Stomach (tissue), 9 donors: ENCODE data around the gene SDC3. TPM values are rescaled to one million over a fixed set of nuclear protein-coding genes. Genes with fewer than 3 reads are reported as not detected.

ENCODE experiments used
- DNase-seq, 2 donors: peaks; one replicate each; pipeline versions ENCODE4 v3.0.0 to v3.0.0-alpha.2; 2013 to 2019
- H3K27ac ChIP-seq, 5 donors: fragments of 200-600 bp in 4 of 5; sonication (generic) in 4 of 5; one replicate each; pipeline ENCODE4 v1.5.1; 2013 to 2019; ENCODE audit warnings: mild to moderate bottlenecking in 1 of 5, moderate library complexity in 1 of 5
- H3K27me3 ChIP-seq, 3 donors: fragments of 200-600 bp; sonication (generic); one replicate each; pipeline ENCODE4 v1.5.1; 2017 to 2019; ENCODE audit warnings: mixed run types in 1 of 3
- H3K36me3 ChIP-seq, 4 donors: fragments of 200-600 bp; sonication (generic); 1 replicate in 3 of 4; 2 replicates in 1 of 4; pipeline ENCODE4 v1.5.1; 2016 to 2019
- H3K4me1 ChIP-seq, 4 donors: fragments of 200-600 bp; sonication (generic); one replicate each; pipeline ENCODE4 v1.5.1; 2016 to 2019
- H3K4me3 ChIP-seq, 4 donors: fragments of 200-600 bp; sonication (generic) in 3 of 4; one replicate each; pipeline ENCODE4 v1.5.1; 2016 to 2019; ENCODE audit warnings: mild to moderate bottlenecking in 1 of 4
- H3K9me3 ChIP-seq, 4 donors: fragments of 200-600 bp; sonication (generic); one replicate each; pipeline ENCODE4 v1.5.1; 2016 to 2019
- CTCF ChIP-seq, 7 experiments: fragments of 450-650 bp in 4 of 7; fragments of 200-600 bp in 3 of 7; sonication (generic) in 3 of 7; IDR thresholded peaks; one replicate each; pipeline ENCODE4 v1.5.1; 2016 to 2019; ENCODE audit warnings: antibody characterized with exemption in 7 of 7, control low read depth in 2 of 7, mild to moderate bottlenecking in 1 of 7
- EP300 ChIP-seq: sonication (generic); formaldehyde crosslinking; IDR thresholded peaks from one replicate; pipeline ENCODE4 v1.6.1; 2017; ENCODE audit warnings: antibody characterized with exemption
- POLR2A ChIP-seq, 4 donors: fragments of 450-650 bp; IDR thresholded peaks; one replicate each; pipeline ENCODE4 v1.6.1; 2016; ENCODE audit warnings: antibody characterized with exemption in 4 of 4, control low read depth in 2 of 4, mild to moderate bottlenecking in 1 of 4, moderate library complexity in 1 of 4
- POLR2AphosphoS5 ChIP-seq, 3 donors: sonication (generic); formaldehyde crosslinking; IDR thresholded peaks; one replicate each; pipeline ENCODE4 v1.6.1; 2016; ENCODE audit warnings: antibody characterized with exemption in 3 of 3
- WGBS, 5 donors: extraction: QIAGEN DNeasy Blood & Tissue Kit in 3 of 5; methylation state at CpG; one replicate each; pipeline versions ENCODE4 v1.1.5 to v1.1.7; 2013 to 2018; 5-methylcytosine and 5-hydroxymethylcytosine counted together
- intact Hi-C: fragments of 100-400 bp; cut with DNase I; formaldehyde crosslinking; loops from one replicate; pipeline ENCODE4 v1.15.1; 2023; ENCODE audit warnings: low total_unique reads
- polyA plus RNA-seq, 3 donors: library from polyadenylated mRNA; stranded (reverse); fragments of 200-250 nt; gene quantifications; one replicate each; pipeline ENCODE4 v1.2.3, GENCODE V29; 2013
- total RNA-seq, 5 donors: library from RNA; depleted of rRNA; stranded (reverse); fragments of >200 nt; gene quantifications; one replicate each; pipeline versions ENCODE4 v1.1.0 to v1.2.3, GENCODE V29; 2014 to 2016
- donor health status: healthy with polysubstance abuse.
- donor health status: Bipolar disorder and iron deficiency.
- donor health status: healthy.

SDC3 gene
- total and polyA plus RNA-seq, 8 donors: 0.58 to 47.2 (median 15.2) TPM

DNA sequence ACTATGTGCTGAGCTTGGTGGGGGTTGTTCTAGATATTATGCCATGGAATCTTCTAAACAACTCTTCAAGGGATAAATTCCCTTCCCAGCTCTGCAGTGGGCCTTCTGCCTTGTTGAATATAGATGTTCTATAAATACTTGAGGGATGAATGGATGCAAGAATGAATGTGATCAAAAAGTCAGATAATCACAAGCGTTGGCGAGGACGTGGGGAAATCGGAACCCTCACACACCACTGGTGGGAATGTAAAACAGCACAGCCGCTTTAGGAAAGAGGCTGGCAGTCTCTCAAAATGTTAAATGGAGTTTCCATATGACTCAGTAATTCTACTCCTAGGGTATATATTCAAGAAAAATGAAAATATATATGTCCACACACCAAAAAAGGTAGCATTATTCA is 19.0 kb downstream of the SDC3 start:
- Histone ChIP-seq H3K4me1 (peaks cover 16 to 86% (median 55%) of the 10 kb centered on the region in 4 donors), H3K27ac (peak overlapping the region in 4 of 5 donors; percentile 73 to 87 (median 82)), H3K9me3 (no peaks in the 10 kb centered on the region), H3K27me3 (no peaks in the 10 kb centered on the region), H3K4me3 (no peak overlapping the region), H3K36me3 (no peaks in the 10 kb centered on the region)
- TF ChIP-seq EP300: no peak
- TF ChIP-seq POLR2AphosphoS5 (IDR thresholded peaks at IDR 0.05): no peak
- no peak for TF ChIP-seq CTCF (IDR thresholded peaks at IDR 0.05)
- TF ChIP-seq POLR2A (IDR thresholded peaks at IDR 0.05): no peak
- no peak for DNase-seq
- 70 to 95% (median 90%) methylated on average over 5 of the region's 5 CpGs for WGBS, 5 donors
- intact Hi-C loops: no loop called here

DNA sequence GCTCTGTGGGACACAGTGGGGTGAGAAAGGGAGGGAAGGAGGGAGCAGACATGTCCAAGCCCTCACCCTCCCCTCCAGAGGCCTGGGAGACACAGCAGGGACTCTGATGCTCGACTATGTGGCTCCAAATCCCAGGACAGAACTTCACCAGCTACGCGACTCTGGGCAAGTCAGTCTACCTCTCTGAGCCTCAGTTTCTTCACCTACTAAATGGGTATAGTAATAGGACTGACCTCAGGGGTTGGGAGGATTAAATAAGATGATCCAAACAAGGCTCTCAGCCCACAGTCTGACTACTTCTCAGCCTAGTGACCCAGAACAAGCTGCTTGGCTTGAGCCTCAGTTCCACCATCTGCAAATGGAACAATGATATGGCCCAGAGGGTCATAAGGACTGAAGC is 19.6 kb downstream of the SDC3 start:
- peaks cover 16 to 83% (median 56%) of the 10 kb centered on the region in 4 donors for H3K4me1 ChIP-seq
- H3K9me3 ChIP-seq: no peaks in the 10 kb centered on the region
- no peaks in the 10 kb centered on the region for H3K36me3 ChIP-seq
- no peaks in the 10 kb centered on the region for H3K27me3 ChIP-seq
- H3K27ac ChIP-seq: peak overlapping the region; percentile 15 to 87 (median 82)
- WGBS, 5 donors: 57 to 86% (median 84%) methylated on average over 1 to 3 of the region's 3 CpGs
- TF ChIP-seq CTCF (IDR thresholded peaks at IDR 0.05): no peak
- TF ChIP-seq POLR2A (IDR thresholded peaks at IDR 0.05): no peak
- no peak for TF ChIP-seq EP300
- no peak for TF ChIP-seq POLR2AphosphoS5 (IDR thresholded peaks at IDR 0.05)
- intact Hi-C loops: no loop called here
- H3K4me3 ChIP-seq: no peak overlapping the region
- DNase-seq: no peak

DNA sequence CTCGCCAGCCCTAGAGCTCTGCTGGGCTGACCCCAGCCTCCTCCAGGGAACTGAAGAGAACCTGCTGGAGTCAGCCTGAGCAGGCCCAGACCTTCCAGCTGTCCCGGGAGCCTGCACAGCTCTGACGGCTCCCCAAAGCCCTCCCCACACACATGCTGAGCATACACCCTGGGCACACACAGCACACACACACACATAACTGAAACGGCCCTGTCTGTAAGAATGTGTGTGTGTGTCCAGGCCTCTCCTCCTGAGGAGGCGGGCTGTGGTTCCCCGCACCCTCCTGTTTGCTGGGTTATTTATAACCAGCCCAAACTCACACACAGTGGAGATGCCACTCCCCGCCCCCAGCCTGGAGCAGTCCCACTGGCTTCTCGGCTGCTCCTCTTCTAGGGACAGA is 20.2 kb downstream of the SDC3 start:
- Histone ChIP-seq H3K27ac (peak overlapping the region; percentile 15 to 87 (median 82)), H3K36me3 (no peaks in the 10 kb centered on the region), H3K4me1 (peaks cover 16 to 78% (median 54%) of the 10 kb centered on the region in 4 donors), H3K9me3 (no peaks in the 10 kb centered on the region), H3K4me3 (no peak overlapping the region), H3K27me3 (no peaks in the 10 kb centered on the region)
- intact Hi-C loops: no loop called here
- 26 to 37% (median 27%) methylated on average over 8 of the region's 8 CpGs for WGBS, 5 donors
- peak in 1 of 2 donors; percentile 89 for DNase-seq
- TF ChIP-seq CTCF (IDR thresholded peaks at IDR 0.05) (no peak), POLR2A (IDR thresholded peaks at IDR 0.05) (no peak), POLR2AphosphoS5 (IDR thresholded peaks at IDR 0.05) (peak; percentile 37 to 85 (median 74)), EP300 (no peak)

- 64 to 81% (median 71%) methylated on average over 10 of the region's 10 CpGs for WGBS, 5 donors
- intact Hi-C loops: no loop called here
These were observed 20.9 kb downstream of the SDC3 start for GRCh38 chr1:30887485-30888315.

More at GRCh38 chr1:30887485-30888315, 20.9 kb downstream of the SDC3 start:
- no peaks in the 10 kb centered on the region for H3K9me3 ChIP-seq
- no peak for DNase-seq
- TF ChIP-seq CTCF (IDR thresholded peaks at IDR 0.05) (no peak), POLR2AphosphoS5 (IDR thresholded peaks at IDR 0.05) (peak in 1 of 3 donors; percentile 13)
- H3K4me1 ChIP-seq: peaks cover 12 to 78% (median 52%) of the 10 kb centered on the region in 4 donors
- peak overlapping the region in 4 of 5 donors; percentile 73 to 87 (median 82) for H3K27ac ChIP-seq
- no peak overlapping the region for H3K4me3 ChIP-seq
- no peaks in the 10 kb centered on the region for H3K36me3 ChIP-seq
- no peaks in the 10 kb centered on the region for H3K27me3 ChIP-seq
